Lower lobe of right lung (tissue), 2 donors: ENCODE measurements around the gene DPPA2. TPM values are rescaled to one million over a fixed set of nuclear protein-coding genes. Genes with fewer than 3 reads are reported as not detected.
"Not testable (repeated sequence)": the region's sequence is repeated elsewhere in the genome, so short reads cannot be mapped to it uniquely, and the experiment has no call there.

Experiments
- ATAC-seq, 2 donors: fragments of 200-7000 bp; cut with Tn5 transposase; one replicate each; pipeline ENCODE4 v1.9.1; 2020 to 2022; ENCODE audit warnings: mild to moderate bottlenecking in 2 of 2, moderate library complexity in 2 of 2
- DNase-seq: peaks from one replicate; pipeline ENCODE4 v3.0.0-alpha.2; 2020
- H3K27ac ChIP-seq: fragments of 200-600 bp; one replicate; pipeline ENCODE4 v1.8.0; 2022
- H3K27me3 ChIP-seq: fragments of 200-600 bp; one replicate; pipeline ENCODE4 v1.8.0; 2022; ENCODE audit warnings: low read depth
- H3K36me3 ChIP-seq: fragments of 200-600 bp; one replicate; pipeline ENCODE4 v1.8.0; 2022; ENCODE audit warnings: mild to moderate bottlenecking
- H3K4me1 ChIP-seq: fragments of 200-600 bp; one replicate; pipeline ENCODE4 v1.8.0; 2022
- H3K4me3 ChIP-seq: fragments of 200-600 bp; one replicate; pipeline ENCODE4 v1.8.0; 2022; ENCODE audit warnings: mild to moderate bottlenecking
- H3K9me3 ChIP-seq: fragments of 200-600 bp; one replicate; pipeline ENCODE4 v1.8.0; 2022
- intact Hi-C: fragments of 100-400 bp; cut with DNase I; formaldehyde crosslinking; loops from one replicate; pipeline ENCODE4 v1.11.0; 2022
- long read RNA-seq: library from polyadenylated mRNA; unstranded; transcript quantifications from one replicate; pipeline ENCODE4 v2.0.0, GENCODE V29; 2021
- total RNA-seq: library from RNA; stranded (reverse); fragmentation: NEBNext Ultra II Directional; extraction: Animal tissue kit (Norgen Biotek cat#: 25700); gene quantifications from one replicate; pipeline ENCODE4 v1.2.1, GENCODE V29; 2021
- TF ChIP-seq, protein P1 (sequence below): fragments of 200-600 bp; IDR thresholded peaks from one replicate; pipeline ENCODE4 v1.8.0; 2022; ENCODE audit warnings: antibody characterized with exemption, mild to moderate bottlenecking
- donor health status: DM: no; HTN: yes; CAD: no; lungs with severe emphysema.

The DPPA2 gene, protein sequence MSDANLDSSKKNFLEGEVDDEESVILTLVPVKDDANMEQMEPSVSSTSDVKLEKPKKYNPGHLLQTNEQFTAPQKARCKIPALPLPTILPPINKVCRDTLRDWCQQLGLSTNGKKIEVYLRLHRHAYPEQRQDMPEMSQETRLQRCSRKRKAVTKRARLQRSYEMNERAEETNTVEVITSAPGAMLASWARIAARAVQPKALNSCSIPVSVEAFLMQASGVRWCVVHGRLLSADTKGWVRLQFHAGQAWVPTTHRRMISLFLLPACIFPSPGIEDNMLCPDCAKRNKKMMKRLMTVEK
- not detected for total RNA-seq
- long read RNA-seq, result 0 reads

DNA sequence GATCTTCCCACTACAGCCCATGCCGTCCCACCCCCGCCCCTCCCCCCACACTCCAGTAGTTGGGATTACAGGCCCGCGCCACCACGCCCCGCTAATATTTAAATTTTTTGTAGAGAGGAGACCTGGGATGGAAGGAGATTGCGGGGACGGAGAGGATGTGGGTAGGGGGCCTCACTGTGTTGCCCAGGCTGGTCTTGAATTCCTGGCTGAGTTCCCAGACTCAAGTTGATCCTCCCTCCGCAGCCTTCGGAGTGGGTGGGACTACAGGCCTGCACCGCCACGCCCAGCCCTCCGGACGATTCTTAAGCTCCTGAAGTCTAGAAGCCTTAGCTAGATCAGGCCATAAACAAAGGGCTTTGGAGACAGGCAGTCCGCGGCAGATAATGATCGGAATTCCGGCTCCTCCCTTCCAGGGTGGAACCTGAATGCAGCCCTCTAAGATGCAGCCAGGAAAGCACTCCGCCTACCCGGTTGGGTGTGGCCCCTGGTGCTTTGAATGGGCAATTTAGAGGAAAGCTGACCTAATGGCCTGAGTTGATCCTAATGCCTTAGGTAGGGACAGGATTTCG is at the start of gene DPPA2:
DPPA2 (minus strand) TSS at position 356 of the 569 bp plus-strand sequence. CDS start 1,975 bp downstream, outside the sequence.
- DNase-seq (no peak), ATAC-seq (no peak)

DNA sequence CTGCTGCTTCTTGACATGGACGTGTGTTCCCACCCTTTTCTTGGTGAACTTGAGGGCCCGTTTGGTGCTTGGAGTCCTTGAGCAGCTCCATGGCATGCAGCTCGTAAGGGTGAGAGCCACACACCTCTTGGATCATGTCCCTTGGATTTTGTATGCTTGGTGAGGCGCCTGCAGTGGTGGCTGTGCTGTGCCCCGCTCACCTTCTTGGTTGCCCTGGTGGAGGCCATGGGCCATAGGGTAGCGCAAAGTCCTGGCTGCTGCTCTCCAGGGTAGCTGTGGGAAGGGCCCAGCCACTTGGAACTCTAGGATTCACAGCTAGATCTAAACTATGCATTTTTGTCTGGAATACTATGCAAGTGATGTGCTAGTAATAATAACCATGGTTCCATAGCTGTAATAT is 47.8 kb upstream of the DPPA2 start:
- intact Hi-C loops, result no loop called here
- TF ChIP-seq, protein P1, sequence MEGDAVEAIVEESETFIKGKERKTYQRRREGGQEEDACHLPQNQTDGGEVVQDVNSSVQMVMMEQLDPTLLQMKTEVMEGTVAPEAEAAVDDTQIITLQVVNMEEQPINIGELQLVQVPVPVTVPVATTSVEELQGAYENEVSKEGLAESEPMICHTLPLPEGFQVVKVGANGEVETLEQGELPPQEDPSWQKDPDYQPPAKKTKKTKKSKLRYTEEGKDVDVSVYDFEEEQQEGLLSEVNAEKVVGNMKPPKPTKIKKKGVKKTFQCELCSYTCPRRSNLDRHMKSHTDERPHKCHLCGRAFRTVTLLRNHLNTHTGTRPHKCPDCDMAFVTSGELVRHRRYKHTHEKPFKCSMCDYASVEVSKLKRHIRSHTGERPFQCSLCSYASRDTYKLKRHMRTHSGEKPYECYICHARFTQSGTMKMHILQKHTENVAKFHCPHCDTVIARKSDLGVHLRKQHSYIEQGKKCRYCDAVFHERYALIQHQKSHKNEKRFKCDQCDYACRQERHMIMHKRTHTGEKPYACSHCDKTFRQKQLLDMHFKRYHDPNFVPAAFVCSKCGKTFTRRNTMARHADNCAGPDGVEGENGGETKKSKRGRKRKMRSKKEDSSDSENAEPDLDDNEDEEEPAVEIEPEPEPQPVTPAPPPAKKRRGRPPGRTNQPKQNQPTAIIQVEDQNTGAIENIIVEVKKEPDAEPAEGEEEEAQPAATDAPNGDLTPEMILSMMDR, result no peak

More for the DNA sequence above, at the start of gene DPPA2:
- TF ChIP-seq, protein P1, result no peak
- H3K27ac ChIP-seq, result no peak within 1 kb of the TSS
- H3K9me3 ChIP-seq, result no peaks in the 10 kb centered on the region
- intact Hi-C loops, result no loop called here
- H3K27me3 ChIP-seq, result no peaks in the 10 kb centered on the region
- H3K4me3 ChIP-seq, result no peak within 1 kb of the TSS
- no peaks in the 10 kb centered on the region for H3K36me3 ChIP-seq
- H3K4me1 ChIP-seq, result no peaks in the 10 kb centered on the region

DNA sequence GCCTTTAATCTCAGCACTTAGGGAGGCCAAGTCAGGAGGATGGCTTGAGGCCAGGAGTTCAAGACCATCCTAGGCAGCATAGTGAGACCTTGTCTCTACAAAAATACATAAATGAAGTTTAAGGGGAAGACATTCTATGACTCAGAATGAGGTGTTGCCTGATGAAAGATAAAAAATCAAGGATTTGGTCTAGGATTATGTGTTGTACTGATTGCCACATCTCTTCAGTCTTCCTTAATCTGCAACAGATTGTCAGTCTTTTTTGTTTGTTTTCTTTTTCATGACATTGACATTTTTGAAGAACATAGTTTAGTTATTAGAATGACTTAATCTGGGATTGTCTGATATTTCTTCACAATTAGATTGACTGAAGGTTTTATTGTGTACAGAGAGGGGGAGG is 47.3 kb upstream of the DPPA2 start:
- H3K27ac ChIP-seq, result no peak overlapping the region
- TF ChIP-seq, protein P1, result no peak
- no peaks in the 10 kb centered on the region for H3K9me3 ChIP-seq
- intact Hi-C loops, result no loop called here
- no peak for ATAC-seq
- H3K4me3 ChIP-seq, result no peak overlapping the region
- H3K27me3 ChIP-seq, result no peaks in the 10 kb centered on the region
- no peaks in the 10 kb centered on the region for H3K4me1 ChIP-seq
- no peak for DNase-seq
- no peaks in the 10 kb centered on the region for H3K36me3 ChIP-seq

More for the DNA sequence above, 47.8 kb upstream of the DPPA2 start:
- no peaks in the 10 kb centered on the region for H3K27me3 ChIP-seq
- H3K4me1 ChIP-seq, result no peaks in the 10 kb centered on the region
- no peak for ATAC-seq
- no peaks in the 10 kb centered on the region for H3K36me3 ChIP-seq
- DNase-seq, result no peak
- H3K4me3 ChIP-seq, result no peak overlapping the region
- H3K27ac ChIP-seq, result no peak overlapping the region
- no peaks in the 10 kb centered on the region for H3K9me3 ChIP-seq

DNA sequence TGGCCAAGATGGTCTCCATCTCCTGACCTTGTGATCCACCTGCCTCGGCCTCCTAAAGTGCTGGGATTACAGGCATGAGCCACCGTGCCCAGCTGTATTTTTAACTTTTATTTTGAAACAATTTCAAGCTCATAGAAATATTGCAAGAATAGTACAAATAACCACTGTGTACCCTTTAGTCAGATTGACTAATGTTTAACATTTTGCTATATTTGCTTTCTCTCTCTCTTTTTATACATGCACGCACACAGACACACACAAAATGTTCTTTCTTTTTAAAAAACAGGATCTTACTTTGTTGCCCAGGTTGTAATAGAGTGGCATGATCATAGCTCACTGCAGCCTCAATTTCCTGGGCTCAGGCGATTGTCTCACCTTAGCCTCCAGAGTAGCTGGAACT is 46.5 kb upstream of the DPPA2 start:
- Histone ChIP-seq H3K27ac (no peak overlapping the region), H3K4me3 (no peak overlapping the region), H3K9me3 (no peaks in the 10 kb centered on the region), H3K36me3 (no peaks in the 10 kb centered on the region), H3K4me1 (no peaks in the 10 kb centered on the region), H3K27me3 (no peaks in the 10 kb centered on the region)
- TF ChIP-seq, protein P1, result no peak
- intact Hi-C loops, result no loop called here
- ATAC-seq (no peak), DNase-seq (no peak)

DNA sequence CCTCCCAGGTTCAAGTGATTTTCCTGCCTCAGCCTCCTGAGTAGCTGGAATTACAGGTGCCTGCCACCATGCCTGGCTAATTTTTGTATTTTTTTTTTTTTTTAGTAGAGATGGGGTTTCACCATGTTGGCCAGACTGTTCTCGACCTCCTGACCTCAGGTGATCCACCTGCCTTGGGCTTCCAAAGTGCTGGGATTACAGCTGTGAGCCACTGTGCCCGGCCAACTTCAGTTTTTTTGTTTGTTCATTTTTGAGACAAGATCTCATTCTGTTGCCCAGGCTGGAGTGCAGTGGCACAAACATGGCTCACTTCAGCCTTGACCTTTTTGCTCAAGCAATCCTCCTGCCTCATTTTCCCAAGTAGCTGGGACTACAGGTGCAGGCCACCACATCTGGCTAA is 42.5 kb upstream of the DPPA2 start:
- H3K27me3 ChIP-seq, intact Hi-C loops, H3K4me1 ChIP-seq, H3K4me3 ChIP-seq, DNase-seq, H3K36me3 ChIP-seq, H3K9me3 ChIP-seq, ATAC-seq, H3K27ac ChIP-seq: not testable (repeated sequence)

DNA sequence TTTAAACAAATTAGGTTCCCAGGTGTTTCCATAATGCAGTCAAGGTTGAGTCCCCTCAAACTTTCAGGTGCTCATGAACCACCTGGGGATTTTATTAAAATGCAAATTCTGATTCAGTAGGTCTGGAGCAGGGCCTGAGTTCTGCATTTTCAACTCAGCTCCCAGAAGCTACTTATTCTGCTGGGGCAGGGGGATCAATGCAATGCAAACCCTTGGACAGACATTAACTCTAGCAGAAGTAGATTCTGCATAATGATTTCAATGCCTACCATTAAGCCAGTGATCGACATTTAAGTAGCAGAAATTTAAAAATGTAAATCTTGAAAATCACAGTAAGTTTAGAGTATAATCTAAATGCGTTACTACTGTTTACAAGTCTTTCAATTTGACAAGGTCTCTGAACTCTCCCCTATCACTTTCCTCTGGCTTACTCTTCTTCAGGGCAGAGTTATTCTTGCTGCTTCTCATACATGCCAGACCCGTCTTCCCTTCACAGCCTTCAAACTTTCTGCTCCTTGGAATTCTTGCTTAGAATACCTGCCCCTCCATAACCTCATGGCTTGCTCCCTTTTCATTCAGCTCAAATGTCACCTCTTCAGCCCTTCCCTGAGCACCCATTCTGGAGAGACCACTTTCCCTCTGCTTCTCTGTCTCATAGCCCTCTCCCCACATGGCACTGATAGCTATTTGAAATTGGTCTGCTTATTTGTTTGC is 40.3 kb upstream of the DPPA2 start:
- TF ChIP-seq, protein P1, result no peak
- no peaks in the 10 kb centered on the region for H3K36me3 ChIP-seq
- intact Hi-C loops, result no loop called here

More for the DNA sequence above, 40.3 kb upstream of the DPPA2 start:
- H3K4me1 ChIP-seq, result no peaks in the 10 kb centered on the region
- peaks cover 3% of the 10 kb centered on the region for H3K27me3 ChIP-seq
- H3K9me3 ChIP-seq, result no peaks in the 10 kb centered on the region
- DNase-seq (no peak), ATAC-seq (no peak)
- no peak overlapping the region for H3K27ac ChIP-seq
- H3K4me3 ChIP-seq, result no peak overlapping the region
